ENCODE measurements around the gene MYO3A. TPM values are rescaled to one million over a fixed set of nuclear protein-coding genes. Genes with fewer than 3 reads are reported as not detected.

MYO3A gene
- total RNA-seq, 3 donors from 2014 or later, result 0.29 to 0.33 TPM; not detected in 1

GRCh38 chr10:26259341-26259740 is 325.3 kb downstream of the MYO3A start:
- Histone ChIP-seq H3K27ac (no peak overlapping the region), H3K27me3 (peaks cover 0 to 4% of the 10 kb centered on the region in 2 donors), H3K4me3 (no peak overlapping the region), H3K36me3 (no peaks in the 10 kb centered on the region), H3K9me3 (no peaks in the 10 kb centered on the region), H3K4me1 (no peaks in the 10 kb centered on the region)
- TF ChIP-seq POLR2AphosphoS5 (IDR thresholded peaks at IDR 0.05) (no peak), POLR2A (IDR thresholded peaks at IDR 0.05) (no peak)
- TF ChIP-seq, protein P1, sequence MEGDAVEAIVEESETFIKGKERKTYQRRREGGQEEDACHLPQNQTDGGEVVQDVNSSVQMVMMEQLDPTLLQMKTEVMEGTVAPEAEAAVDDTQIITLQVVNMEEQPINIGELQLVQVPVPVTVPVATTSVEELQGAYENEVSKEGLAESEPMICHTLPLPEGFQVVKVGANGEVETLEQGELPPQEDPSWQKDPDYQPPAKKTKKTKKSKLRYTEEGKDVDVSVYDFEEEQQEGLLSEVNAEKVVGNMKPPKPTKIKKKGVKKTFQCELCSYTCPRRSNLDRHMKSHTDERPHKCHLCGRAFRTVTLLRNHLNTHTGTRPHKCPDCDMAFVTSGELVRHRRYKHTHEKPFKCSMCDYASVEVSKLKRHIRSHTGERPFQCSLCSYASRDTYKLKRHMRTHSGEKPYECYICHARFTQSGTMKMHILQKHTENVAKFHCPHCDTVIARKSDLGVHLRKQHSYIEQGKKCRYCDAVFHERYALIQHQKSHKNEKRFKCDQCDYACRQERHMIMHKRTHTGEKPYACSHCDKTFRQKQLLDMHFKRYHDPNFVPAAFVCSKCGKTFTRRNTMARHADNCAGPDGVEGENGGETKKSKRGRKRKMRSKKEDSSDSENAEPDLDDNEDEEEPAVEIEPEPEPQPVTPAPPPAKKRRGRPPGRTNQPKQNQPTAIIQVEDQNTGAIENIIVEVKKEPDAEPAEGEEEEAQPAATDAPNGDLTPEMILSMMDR (IDR thresholded peaks at IDR 0.05), result no peak
- intact Hi-C loops (cut with DNase I; ENCODE audit: low total_unique reads), result no loop called here
- DNase-seq (ENCODE audit: low spot score in 2 of 2), result no peak

All from breast epithelium (tissue), 4 donors.